Skeletal muscle satellite cell (primary cell): ENCODE results near the gene NDST3.

ENCODE experiments used
- H3K27me3 ChIP-seq: 2 replicates; pipeline ENCODE4 v1.7.0; 2013; ENCODE audit warnings: low read length; ENCODE audit not compliant: control insufficient read depth, insufficient read depth
- H3K36me3 ChIP-seq: 2 replicates; pipeline ENCODE4 v1.7.0; 2013; ENCODE audit warnings: mild to moderate bottlenecking, control low read depth, low read length; ENCODE audit not compliant: insufficient read depth
- H3K4me1 ChIP-seq: 2 replicates; pipeline ENCODE4 v1.7.0; 2013; ENCODE audit warnings: low read length; ENCODE audit not compliant: control insufficient read depth, insufficient read depth
- H3K4me2 ChIP-seq: 2 replicates; pipeline ENCODE4 v1.7.0; 2013; ENCODE audit warnings: mild to moderate bottlenecking, low read length
- H3K4me3 ChIP-seq: 2 replicates; pipeline ENCODE4 v1.7.0; 2013; ENCODE audit warnings: low read length
- H3K9ac ChIP-seq: 2 replicates; pipeline ENCODE4 v1.7.0; 2013; ENCODE audit warnings: mild to moderate bottlenecking, low read depth, low read length, moderate library complexity
- H3K9me3 ChIP-seq: replicated peaks from 2 replicates; pipeline ENCODE4 v1.7.0; 2013; ENCODE audit warnings: mild to moderate bottlenecking, control low read depth, low read length

The NDST3 gene

DNA sequence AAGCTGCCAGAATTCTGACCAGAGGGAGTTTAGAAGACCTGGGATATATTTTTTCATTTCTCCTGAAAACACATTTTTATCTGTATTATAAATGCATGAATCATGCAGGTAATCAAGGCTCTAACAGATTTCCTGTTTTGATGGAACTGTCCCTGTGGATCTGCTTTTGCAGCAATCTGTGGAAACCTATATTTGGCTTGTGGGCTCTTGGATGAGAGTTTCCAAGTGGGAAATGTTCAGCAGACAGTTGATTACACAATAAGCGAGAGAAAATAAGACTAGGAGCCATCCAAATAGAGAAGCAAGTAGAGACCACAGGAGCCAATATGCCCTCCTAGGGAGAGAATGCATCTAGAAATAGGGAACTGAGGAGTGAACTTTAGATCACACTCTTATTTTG is 105.0 kb downstream of the NDST3 start:
- H3K27me3 ChIP-seq = no peaks in the 10 kb centered on the region
- H3K4me2 ChIP-seq = no peak overlapping the region
- H3K36me3 ChIP-seq = no peaks in the 10 kb centered on the region
- H3K4me1 ChIP-seq = no peaks in the 10 kb centered on the region
- H3K4me3 ChIP-seq = no peak overlapping the region
- H3K9me3 ChIP-seq = no peaks in the 10 kb centered on the region
- no peak overlapping the region for H3K9ac ChIP-seq

DNA sequence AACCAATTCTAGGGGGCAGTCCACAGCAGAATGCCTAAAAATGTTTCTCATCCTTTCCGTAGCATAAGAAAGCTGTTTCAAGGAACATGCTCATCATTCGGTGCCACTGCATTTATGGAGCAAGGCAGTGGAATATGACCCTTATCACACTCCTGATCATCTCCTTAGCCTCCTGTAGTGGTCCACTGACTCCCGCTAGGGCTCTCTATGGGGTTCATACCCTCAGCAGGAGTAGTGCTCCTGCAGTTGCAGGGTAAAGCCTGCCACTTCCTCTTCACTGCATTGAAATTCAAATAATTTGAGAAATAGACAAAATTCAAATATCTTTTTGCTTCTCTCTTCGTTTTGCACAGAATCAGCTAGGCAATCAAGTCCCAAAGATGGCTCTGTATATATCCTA is 107.0 kb downstream of the NDST3 start:
- Histone ChIP-seq H3K9me3 (no peaks in the 10 kb centered on the region), H3K4me3 (no peak overlapping the region), H3K36me3 (no peaks in the 10 kb centered on the region), H3K4me1 (no peaks in the 10 kb centered on the region), H3K9ac (no peak overlapping the region), H3K27me3 (no peaks in the 10 kb centered on the region), H3K4me2 (no peak overlapping the region)

DNA sequence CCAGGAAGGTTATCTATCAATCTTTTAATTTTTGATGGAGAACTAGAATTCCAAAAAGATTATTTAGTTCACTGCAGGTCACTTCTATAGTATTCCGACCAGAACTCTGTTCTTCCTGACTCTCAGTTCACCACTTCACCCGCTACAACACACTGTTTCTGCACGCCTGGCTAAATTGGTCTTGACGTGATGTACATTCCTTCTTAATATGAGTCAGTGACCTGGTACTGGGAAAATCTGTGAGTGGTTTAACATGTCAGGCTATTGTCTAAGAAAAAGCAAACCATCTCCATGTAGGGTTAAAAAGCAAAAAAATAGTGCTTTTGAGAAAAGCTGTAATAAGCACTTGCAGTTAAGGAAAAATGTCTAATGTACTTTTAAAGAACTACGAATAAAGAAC is 120.4 kb downstream of the NDST3 start:
- Histone ChIP-seq H3K9me3 (no peaks in the 10 kb centered on the region), H3K4me1 (no peaks in the 10 kb centered on the region), H3K4me3 (no peak overlapping the region), H3K36me3 (no peaks in the 10 kb centered on the region), H3K27me3 (no peaks in the 10 kb centered on the region), H3K9ac (no peak overlapping the region), H3K4me2 (no peak overlapping the region)

DNA sequence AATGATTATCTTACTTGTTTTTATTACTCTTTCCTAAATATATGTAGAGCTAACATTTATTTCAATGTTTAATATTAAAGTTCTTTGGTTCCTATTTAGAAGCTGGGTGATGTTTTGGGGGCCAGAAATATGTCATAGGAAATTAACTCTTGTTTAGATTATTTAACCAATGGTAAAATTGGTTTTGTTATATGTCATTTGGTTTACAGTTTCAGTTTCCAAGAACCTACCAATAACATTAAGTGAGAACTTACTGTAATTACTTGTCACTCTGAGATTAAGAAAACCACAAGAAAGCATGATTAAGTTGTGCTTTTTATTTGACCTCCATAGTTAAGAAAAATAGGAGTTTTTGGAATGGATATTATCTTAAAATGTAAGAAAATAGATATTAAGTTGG is 121.2 kb downstream of the NDST3 start:
- Histone ChIP-seq H3K4me1 (no peaks in the 10 kb centered on the region), H3K9ac (no peak overlapping the region), H3K27me3 (no peaks in the 10 kb centered on the region), H3K9me3 (peaks cover 3% of the 10 kb centered on the region), H3K4me2 (no peak overlapping the region), H3K36me3 (no peaks in the 10 kb centered on the region), H3K4me3 (no peak overlapping the region)

DNA sequence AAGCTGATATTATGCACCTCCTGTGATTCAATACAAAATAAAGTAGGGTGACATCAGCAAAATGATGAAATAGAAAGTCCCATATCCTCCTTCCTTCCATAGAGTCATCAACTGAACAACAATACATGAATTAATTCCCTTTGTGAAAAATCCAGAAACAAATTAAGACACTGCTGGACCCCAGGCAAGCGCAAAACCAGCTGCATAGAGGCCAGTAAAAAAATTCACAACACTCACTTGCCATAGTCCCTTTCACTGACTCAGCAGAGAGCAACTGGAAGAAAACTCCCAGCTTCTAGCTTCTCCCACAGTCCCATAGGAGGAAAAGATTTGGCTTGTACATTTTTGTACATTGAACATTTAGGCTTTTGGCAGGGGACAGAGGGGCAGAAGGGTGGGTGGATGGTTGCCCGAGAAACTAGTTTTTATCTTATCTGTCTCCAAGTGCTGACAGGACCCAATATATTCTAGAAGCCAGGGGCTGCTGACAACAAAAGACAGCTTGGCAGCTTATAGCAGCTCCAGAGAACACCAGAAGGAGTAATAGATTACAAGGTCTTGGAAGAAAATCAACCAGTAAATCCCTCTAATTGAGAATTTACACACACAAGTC is 124.6 kb downstream of the NDST3 start:
- Histone ChIP-seq H3K27me3 (no peaks in the 10 kb centered on the region), H3K9ac (no peak overlapping the region), H3K9me3 (peaks cover 3% of the 10 kb centered on the region), H3K36me3 (no peaks in the 10 kb centered on the region), H3K4me3 (no peak overlapping the region), H3K4me2 (no peak overlapping the region), H3K4me1 (no peaks in the 10 kb centered on the region)

DNA sequence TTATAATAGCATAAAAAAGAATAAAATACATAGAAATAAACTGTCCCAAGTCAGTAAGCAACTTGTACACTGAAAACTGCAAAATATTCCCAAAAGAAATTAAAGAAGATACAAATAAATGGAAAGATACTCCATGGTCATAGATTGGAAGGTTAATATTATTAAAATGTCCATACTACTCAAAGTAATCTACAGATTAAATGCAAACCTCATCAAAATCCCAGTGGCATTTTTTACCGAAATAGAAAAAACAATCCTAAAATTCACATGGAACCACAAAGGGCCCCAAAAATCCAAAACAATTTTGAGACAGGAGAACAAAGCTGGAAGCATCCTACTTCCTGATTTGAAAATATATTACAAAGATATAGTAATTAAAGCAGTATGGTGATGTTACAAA is 133.0 kb downstream of the NDST3 start:
- H3K9ac ChIP-seq = no peak overlapping the region
- H3K4me3 ChIP-seq = no peak overlapping the region
- no peaks in the 10 kb centered on the region for H3K4me1 ChIP-seq
- H3K36me3 ChIP-seq = no peaks in the 10 kb centered on the region
- H3K4me2 ChIP-seq = no peak overlapping the region
- H3K27me3 ChIP-seq = no peaks in the 10 kb centered on the region
- H3K9me3 ChIP-seq = no peaks in the 10 kb centered on the region

DNA sequence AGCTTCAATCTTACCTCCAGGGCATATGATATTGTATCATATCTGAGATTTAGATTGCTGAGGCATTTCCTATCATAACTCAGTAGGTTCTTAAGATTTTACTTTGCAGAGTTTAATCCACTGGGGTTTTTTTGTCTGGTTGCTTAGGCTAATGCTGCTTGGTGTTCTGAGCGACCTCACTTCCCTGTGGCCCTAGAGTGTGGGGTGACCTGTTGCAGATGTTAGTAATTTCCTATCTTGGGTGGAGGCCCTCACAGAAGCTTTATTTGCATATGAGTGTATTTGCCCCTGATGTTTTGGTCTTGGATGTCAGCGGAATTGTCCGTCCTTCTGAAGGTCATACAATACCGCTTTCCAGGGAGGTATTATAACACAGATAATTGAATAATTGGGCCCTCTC is 137.1 kb downstream of the NDST3 start:
- Histone ChIP-seq H3K9me3 (no peaks in the 10 kb centered on the region), H3K27me3 (no peaks in the 10 kb centered on the region), H3K4me2 (no peak overlapping the region), H3K9ac (no peak overlapping the region), H3K36me3 (no peaks in the 10 kb centered on the region), H3K4me1 (peaks cover 20% of the 10 kb centered on the region), H3K4me3 (no peak overlapping the region)

DNA sequence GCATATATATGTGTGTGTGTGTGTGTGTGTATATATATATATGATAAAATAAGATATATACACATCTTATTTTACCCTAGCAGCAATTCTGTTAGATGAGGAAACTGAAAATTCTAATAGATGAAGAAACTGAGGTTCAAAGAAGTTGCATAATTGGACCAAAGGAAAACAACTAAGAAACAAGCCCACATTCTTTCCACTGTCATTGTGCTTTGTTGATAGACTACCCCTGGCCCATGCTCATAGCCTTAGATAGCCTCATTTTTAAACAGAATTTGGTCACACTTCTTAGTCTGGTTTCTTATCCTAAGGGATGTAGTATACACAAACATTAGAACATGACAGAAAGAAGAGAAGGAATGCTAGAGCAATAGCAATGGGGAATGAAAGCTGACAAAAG is 138.8 kb downstream of the NDST3 start:
- Histone ChIP-seq H3K4me1 (peaks cover 23% of the 10 kb centered on the region), H3K4me3 (no peak overlapping the region), H3K9ac (no peak overlapping the region)

DNA sequence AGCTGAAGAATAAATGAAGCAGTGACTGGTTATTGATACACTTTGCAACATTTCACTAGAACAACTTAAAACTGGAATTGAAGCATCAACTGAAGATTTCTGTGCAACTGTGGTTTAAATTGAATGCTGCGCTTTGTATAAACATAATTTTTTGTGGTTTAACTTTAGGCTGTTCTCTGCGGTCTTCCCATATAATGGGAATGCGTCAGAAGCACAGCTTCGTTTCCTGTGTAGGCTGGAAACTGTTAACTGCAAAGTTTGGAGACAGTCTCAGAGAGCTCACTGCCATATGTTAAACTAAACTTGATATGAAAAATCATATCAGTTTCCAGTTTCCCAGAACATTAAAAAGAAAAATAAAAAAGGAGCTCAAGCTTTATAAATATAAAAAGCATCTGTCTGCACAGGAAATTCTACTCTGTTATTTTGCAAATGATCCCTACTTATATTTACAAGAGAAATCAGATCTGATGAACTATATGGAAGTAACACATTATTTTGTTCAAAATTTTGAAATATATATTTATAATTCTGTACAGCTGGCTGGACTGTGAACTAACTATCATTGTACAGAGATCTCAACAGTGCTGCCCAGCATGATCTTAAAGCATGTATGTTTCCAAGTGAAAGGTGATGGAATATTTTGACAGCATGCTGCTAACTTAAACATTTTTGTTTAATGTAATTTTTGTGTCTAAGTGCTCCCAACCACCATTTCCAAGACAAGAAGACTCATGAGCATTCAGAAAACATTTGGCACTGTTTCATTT is 139.9 kb downstream of the NDST3 start:
- H3K4me1 ChIP-seq = peaks cover 23% of the 10 kb centered on the region
- H3K27me3 ChIP-seq = no peaks in the 10 kb centered on the region
- H3K36me3 ChIP-seq = no peaks in the 10 kb centered on the region
- H3K4me2 ChIP-seq = peak overlapping the region; percentile 51
- no peaks in the 10 kb centered on the region for H3K9me3 ChIP-seq
- no peak overlapping the region for H3K9ac ChIP-seq
- H3K4me3 ChIP-seq = no peak overlapping the region

More for the DNA sequence above, 138.8 kb downstream of the NDST3 start:
- H3K9me3 ChIP-seq = no peaks in the 10 kb centered on the region
- H3K27me3 ChIP-seq = no peaks in the 10 kb centered on the region
- no peak overlapping the region for H3K4me2 ChIP-seq
- H3K36me3 ChIP-seq = no peaks in the 10 kb centered on the region

DNA sequence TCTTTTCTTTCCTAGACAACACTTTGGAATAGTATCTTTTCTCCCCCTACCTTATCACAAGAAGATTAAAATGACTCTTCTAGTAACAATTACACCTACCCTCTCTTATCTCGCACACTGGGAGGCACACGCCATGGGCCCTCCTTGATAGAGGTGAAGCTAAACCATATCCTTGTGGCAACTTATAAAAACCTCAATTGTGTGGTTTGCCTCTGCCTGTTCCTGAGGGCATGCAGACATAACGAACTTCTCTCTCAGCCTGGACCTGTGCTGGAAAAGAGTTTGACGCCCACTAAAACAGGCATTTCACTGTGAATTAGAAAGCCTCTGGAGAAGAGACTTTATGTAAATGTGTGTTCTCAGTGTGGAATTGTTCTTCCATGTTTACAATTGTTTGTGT is 141.2 kb downstream of the NDST3 start:
- Histone ChIP-seq H3K9ac (no peak overlapping the region), H3K9me3 (no peaks in the 10 kb centered on the region), H3K36me3 (no peaks in the 10 kb centered on the region), H3K4me2 (no peak overlapping the region), H3K27me3 (no peaks in the 10 kb centered on the region), H3K4me3 (no peak overlapping the region), H3K4me1 (peaks cover 29% of the 10 kb centered on the region)

DNA sequence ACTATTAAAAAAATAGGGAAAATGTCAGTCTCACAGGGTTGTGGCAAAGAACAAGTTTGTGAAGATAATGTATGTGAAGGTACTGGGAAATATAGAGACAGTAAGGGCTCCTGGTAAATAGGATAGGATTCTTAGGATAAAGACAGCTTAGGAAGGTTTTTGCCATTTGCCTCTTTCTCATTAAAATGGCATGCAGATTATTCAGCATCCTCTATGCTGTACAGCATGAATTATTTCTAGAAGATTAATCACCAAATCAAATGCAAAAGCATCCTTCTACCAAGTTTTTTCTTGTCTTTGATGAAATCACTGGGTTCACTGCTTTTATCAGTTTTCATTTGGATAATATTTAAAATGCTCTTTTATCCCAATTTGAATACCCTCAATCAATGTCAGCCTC is 142.8 kb downstream of the NDST3 start:
- Histone ChIP-seq H3K4me1 (peaks cover 35% of the 10 kb centered on the region), H3K36me3 (no peaks in the 10 kb centered on the region), H3K9ac (no peak overlapping the region), H3K27me3 (no peaks in the 10 kb centered on the region), H3K9me3 (no peaks in the 10 kb centered on the region), H3K4me2 (no peak overlapping the region), H3K4me3 (no peak overlapping the region)

DNA sequence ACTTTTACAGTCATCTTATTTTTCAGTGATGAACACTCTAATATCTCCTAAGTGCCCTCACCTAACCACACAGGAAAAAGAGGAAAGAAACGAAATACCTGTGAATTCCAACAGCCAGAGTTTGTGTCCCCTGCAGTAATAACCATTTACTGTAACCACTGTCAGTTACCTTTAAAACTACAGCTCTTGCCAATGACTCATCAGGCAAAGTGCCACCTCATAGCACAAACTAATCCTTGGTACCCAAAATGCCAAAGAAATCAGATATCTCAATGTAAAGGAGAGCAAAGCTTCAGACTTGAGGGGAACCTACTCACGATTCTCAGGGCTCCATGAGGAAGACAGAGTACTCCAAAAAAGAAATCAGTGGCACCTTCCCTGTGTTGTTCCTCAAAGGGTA is 146.5 kb downstream of the NDST3 start:
- peaks cover 15% of the 10 kb centered on the region for H3K4me1 ChIP-seq
- no peaks in the 10 kb centered on the region for H3K27me3 ChIP-seq
- H3K9me3 ChIP-seq = no peaks in the 10 kb centered on the region
- no peak overlapping the region for H3K4me2 ChIP-seq
- no peak overlapping the region for H3K9ac ChIP-seq
- no peaks in the 10 kb centered on the region for H3K36me3 ChIP-seq
- no peak overlapping the region for H3K4me3 ChIP-seq
